Glomerular visceral epithelial cell (primary cell): ENCODE data around the gene FSTL4.

Experiments used
- DNase-seq: peaks from one replicate; pipeline ENCODE4 v3.0.0-alpha.2; 2016; ENCODE audit errors: extremely low spot score

Gene FSTL4

DNA sequence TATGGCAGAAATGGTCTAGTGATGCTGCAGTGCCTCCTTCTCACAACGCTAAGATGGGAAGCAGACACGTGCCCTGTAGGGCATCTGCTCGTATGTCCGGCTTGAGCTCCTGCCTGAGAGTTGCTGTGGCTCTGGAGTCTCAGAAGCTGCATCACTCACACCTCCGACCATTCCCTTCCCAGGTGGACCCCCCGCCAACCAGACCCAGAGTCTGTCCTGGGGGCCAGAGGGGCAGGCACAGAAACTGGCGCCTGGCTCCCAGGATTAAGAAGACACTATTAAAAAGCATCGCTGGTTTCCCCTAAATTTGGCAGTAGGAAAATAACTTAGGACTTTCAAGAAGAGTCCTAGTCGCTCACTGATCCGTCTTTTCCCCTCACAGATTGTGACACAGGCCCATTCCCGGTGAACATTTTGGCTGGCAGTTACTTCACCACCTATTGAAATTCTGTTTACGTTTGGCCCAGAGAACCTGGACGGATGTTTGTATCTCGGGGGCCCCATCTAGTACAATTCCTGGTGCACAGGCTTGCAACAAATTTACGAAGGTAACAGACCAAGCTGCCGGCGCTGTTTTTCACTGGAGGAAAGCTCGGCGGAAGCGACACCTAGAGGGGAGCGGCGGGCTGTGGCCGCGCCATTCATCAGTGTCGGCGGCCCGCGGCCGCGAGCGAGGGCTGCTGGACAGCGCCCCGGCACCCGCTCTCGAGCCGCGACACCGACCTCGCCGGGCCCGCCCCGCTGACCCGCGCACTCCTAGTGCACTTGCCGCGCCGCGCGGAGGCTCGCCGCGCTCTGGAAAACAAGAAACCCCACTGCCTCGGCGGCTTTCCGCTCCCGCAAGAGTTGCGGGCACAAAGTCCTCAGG is 1.6 kb downstream of the FSTL4 start:
- peak; percentile 5 for DNase-seq

DNA sequence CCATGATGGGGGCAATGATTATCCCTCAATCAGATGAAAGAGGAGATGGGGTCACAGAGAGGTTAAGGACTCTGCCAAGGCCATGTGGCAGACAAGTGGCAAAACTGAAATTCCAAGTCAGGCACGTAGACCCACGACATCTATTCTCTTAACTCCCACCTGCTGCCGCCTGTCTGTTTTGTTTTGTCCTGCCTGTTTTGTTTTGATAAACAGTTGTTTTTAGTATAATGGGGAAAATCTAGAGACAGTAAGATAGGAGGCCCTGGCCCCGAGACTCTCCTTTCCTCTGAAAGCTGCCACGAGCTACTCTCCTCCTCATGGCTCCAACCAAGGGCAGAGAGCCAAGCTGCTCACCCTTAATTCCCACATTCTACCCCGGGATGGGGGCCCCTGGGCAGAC is 4.9 kb downstream of the FSTL4 start:
- no peak for DNase-seq

DNA sequence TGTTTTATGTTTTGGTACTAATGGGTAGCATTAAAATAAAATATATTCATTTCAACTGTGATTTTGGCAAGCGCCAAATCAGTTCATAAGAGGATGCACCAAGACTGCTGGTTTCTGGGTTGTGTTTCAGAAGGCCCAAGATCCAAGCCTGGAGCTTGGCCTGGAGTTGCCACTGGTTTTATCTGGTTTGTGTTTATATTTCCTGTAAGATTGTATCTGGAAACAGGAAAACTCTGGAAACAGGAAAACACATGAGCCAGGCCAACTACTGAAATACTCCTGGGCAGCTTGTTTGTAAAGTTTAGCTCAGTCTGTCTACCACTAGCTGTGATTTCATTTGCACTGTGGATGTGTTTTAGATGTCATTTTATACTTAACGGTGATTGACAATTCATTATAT is 5.5 kb downstream of the FSTL4 start:
- no peak for DNase-seq

DNA sequence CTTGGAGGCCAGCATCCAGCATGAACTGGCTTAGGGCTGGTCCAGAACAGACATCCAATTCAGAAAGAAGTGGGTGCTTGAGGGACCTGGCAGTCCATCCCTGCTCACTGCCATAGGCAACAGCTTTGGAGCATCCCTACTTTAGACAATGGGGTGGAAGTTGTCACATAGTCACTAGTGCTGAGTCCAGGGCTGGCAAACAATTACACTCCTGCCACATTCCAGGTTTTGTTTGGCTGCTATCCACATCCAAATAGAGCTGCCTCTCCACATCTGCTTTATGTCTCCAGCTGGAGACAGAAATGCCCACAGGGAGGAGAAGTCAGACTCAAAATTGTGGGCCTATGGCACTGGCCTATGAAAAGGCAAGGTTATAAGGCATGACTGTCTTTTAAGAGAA is 7.0 kb downstream of the FSTL4 start:
- no peak for DNase-seq

DNA sequence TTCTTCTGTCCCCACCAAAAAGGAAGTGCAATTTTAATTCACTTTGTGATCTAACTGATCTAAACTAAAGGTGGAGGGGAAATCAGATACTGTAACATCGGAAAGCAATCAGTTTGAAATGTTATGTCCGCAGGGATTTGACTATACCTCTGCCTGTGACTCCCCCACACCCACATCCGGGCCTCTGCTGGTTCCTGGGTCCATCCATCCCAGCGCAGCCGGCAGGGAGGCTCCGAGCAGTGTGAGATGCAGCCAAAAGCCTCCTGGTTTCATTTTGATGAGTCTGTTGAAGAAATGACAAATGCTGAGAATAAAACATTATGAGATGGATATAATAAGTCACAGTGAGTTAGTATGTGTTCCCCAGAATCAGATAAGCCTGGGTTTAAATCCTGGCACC is 8.6 kb downstream of the FSTL4 start:
- DNase-seq = no peak

DNA sequence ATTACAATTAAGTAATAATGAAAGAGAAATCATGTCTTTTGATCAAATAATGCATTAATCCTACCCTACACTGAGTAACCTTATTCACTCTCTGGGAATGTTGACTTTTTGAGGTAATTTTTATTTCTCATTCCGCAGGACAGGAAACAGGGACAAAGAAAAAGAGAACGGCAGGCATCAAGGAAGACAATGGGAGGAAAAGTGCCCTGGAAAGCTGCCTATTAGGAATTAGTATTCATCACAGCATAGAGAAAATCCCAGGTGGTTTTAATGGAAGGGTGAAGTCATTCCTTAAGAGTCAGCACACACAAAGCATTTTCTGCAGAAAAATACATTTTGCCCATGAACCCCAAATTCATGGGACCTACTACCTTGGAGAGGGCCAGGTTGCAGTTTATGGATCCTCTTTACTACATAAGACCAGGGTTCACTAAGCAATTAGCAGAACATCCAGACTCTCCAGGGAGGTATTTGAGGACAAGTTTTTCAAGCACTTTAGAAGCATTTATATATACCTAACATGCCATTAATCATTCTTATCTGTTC is 9.4 kb downstream of the FSTL4 start:
- DNase-seq = no peak

DNA sequence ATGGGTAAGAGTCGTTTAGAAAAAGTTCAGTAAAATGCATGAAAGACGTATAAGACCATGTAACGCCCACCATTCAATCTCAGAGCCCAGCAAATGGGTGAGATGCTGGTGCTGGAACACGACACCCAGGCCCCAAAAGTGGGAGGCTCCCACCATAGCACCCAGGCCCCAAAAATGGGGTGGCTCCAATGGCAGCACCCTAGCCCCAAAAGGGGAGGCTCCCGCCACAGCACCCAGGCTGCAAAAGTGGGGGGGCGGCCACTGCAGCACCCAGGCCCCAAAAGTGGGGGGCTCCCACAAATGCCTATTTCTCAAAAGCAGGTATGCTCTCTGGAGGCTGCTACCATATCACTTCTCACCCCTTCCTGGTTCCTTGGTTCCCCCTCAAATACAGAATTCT is 12.7 kb downstream of the FSTL4 start:
- no peak for DNase-seq

DNA sequence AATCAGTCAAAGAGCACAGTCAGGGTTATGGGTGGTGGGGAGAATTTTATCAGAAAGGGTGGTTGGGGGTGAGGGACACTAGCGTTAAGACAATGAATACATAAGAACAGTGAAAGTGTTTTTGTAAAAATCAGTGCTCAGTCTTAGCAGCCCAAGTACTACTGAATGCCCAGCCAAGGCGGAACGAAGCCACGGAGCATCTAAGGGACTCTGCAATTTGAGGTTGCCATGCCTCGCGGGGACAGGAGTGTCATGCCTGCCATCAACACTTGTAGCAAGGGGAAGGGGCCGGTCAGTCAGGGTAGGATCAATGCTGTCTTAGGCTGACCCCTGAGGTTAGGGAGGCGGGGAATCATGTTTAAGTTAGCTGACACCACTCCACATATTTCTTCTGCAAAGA is 13.3 kb downstream of the FSTL4 start:
- no peak for DNase-seq

DNA sequence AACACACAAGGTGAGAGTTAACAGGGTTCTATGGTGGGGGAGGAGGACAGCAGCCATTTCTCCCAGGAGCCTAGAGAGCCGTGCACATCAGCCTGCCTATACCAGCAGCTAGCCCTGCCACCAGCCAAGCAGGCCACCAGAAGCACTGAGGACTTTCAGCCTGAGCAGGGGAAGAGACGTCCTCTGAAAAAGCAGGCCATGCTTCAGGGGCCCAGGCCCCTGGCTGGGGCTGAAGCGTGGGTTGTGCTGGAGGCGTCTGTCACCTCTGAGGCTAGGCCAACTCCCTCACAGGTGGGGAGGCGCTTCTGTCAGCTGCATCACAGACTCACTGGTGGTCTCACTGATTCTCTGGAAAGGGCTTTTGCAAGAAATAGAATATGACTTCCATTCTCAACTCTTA is 16.3 kb downstream of the FSTL4 start:
- no peak for DNase-seq

DNA sequence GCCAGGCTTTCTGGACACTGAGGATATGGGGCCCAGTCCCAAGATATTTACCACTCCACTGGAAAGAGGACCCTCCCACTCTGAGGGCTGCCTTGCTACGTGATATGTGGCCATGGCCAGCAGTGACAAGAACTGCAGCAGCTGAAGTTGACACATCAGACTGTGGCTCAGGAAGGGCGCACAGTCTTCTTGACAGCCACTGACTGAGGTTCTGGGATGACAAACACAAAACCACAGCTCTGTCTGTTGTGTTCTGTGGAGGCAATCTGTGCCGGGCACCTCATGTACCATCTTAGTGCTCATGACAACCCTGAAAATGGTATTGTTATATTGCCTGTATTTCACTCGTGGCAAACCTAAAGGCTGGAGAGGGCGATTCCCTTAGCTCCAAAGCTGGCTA is 16.9 kb downstream of the FSTL4 start:
- DNase-seq = no peak

DNA sequence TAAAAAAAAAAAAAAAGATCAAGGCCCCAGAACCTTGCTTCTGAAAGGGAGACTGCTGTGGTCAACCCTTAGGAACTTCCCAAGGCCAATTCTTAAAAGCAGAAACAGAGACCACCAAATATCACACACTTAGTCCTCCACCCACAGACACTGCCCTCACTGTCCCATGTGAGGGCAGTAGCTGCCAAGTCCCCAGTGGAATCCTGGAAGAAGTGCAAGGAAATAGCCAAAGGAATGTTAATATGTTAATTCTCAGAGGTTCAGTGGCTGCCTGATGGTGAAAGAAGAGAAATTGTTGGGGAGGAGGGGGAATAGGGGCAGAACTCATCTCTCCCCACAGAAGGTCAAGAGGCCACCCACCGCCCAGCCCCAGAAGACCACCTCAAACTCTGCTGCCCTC is 23.1 kb downstream of the FSTL4 start:
- no peak for DNase-seq

DNA sequence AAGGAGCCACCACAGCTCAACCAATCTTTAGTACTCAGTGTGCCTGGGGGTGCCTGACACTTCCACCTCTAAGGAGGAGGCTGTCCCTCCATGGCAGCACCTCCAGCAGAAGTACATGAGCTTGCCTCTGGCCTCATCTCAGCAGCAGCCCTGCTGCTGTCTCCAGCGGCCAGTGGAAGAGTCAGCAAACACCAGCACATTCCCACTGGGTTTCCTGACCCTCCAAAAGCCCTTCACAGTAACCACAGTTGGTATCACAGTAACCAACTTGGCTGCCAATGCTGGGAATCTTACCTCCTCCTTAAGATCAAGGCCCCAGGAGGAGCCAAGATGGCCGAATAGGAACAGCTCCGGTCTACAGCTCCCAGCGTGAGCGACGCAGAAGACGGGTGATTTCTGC is 29.4 kb downstream of the FSTL4 start:
- no peak for DNase-seq

DNA sequence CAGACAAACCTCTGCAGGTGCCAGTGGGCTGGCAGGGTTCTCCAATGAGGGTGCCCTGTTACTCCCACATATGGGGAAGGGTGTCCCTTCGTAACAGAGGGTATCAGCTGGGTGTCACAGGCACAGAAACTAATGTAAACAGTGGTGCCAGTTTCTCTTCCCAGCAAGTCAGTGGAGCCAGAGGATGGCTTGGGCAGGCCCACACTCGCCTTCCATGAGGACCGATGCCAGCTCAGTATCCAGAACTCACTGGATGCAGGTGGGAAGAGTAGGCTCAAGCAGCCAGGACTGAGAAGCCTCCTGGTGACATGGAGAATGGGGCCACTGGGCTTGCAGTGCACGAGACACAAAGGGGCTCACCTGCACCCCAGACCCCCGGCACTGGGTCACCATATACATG is 30.4 kb downstream of the FSTL4 start:
- DNase-seq = no peak

DNA sequence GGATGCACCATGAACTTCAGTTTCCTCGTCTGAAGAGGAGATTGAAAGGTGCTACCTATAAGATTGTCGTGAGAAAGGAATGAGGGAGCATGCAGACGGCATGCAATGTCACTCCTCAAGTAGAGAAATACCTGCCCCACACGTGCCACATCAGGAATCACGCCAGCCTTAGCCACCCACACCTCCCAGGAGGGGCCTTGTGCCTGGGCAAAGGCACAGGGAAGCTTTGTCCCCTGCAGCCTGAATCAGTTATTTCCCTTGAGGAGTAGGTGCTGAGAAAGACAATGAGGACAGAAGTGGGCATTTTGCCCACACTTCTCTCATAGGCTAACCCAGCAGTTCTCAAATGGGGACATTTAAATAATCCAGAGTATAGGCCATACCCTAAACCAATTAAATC is 31.0 kb downstream of the FSTL4 start:
- DNase-seq = no peak

DNA sequence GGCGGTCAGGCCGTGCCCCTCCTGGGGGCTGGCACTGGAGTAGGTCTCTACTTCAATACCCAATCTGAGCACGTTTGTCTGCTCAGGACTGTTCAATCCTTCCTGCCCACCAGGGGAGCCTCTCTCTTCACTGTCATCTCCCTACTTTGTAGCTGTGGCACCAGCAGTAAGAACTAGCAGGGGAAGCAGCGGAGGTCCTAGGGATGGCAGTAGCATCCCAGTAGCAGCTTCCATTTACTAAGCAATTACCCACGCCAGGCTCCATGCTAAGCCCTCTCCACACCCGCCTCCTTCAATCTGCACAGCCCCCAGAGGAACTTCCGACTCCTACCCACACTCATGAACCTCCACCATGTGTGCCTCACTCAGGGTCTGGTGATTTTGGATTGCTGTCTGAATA is 31.7 kb downstream of the FSTL4 start:
- no peak for DNase-seq

DNA sequence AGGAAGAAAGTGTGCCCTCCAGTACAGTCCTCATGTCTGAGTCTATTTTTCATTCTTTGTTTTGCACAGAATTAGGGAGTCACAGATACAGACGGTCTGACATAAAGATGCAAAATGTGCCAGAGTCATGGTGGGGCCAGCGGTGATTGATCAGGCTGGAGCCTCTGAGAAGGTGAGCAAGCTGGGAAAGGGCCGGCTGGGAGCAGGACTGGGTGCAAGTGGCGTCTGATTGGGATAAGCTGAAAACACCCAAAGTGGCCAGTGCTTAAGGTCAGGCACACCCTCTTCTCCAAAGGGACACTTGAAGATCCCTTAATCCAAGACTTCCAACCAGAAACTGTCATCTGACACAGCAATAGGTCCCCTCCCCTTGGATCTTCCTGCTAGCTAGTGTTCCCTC is 32.6 kb downstream of the FSTL4 start:
- DNase-seq = no peak

DNA sequence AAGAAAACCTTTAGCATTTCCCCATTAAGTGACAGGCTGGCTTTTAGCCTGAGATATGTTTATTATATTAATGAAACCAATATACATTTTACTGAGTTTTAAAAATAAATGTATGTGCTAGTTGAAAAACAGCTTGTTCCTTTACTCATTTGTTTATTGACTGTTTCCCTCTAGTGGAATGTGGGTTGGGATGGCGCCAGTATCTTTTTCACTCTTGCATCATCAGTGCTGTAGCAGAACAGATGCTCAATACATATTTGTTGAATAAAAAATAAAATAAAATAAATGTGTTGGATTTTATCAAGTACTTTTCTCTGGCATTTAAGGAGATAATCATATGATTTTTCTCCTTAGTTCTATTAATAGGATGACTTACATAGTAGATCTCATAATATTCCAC is 43.0 kb downstream of the FSTL4 start:
- no peak for DNase-seq

DNA sequence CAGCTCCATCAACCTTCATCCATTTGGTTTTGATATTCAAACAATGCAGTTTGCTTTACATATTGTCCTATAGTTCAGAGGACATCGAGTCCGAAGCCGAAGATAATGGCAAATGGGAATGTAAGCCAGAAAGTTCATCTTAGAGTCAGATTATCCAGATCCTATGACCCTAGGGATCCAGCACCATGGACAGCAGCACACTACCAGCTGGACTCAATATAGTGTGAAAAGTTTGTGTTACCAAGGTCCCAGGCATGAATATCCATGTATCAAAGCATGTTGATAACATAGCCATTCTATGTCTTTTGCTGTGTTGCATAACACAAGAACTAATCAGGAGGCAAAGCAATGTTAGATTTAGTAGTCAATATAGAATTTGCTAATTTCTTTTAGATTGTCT is 46.3 kb downstream of the FSTL4 start:
- DNase-seq = peak; percentile 10

DNA sequence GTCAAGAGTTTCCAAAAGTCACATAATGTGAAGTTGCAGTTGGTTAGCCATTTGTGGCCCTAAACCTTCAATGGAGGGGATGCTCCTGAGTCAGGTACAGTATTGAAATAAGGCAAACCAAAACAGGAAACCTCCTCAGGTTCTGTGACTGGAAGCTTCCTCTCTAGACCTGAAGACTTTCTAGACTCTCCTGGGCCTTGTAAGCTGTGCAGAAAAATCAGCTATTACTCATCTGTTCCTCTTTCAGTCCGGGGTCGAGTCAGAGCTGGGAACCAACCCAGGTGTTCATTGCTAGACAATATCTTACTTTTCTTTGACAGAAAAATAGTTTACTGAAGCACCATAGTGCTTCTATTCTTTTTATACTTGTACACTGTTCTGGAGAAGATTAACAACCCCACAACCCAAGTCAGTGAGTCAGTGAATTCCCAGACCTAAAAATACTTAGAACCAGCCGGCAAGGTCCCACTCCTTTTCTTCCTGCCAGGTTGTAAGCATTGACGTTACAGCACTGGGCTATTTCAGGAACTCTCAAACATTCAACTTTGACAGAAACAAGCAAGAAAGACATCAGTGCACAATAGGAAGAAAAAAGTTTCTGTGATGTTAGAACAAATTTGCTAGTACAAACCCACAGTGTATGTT is 47.3 kb downstream of the FSTL4 start:
- DNase-seq = no peak

DNA sequence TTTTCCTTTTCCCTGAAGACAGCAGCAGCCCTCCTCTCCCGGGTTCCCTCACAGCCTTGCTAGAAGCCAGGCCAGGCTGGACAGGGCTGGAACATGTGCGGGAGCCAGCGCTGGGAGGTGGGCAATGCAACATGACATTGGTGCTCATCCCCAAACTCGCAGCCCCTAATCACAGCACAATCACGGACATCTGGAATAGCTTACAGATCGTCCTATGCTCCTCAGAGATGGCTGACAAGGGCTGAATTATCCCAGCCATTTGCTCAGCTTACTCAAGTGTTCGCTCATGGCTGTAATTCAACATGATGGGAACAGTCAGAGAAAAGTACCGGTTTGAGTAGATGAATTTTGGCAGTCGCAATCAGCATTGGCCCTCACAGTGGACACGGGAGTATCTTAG is 49.8 kb downstream of the FSTL4 start:
- DNase-seq = no peak

DNA sequence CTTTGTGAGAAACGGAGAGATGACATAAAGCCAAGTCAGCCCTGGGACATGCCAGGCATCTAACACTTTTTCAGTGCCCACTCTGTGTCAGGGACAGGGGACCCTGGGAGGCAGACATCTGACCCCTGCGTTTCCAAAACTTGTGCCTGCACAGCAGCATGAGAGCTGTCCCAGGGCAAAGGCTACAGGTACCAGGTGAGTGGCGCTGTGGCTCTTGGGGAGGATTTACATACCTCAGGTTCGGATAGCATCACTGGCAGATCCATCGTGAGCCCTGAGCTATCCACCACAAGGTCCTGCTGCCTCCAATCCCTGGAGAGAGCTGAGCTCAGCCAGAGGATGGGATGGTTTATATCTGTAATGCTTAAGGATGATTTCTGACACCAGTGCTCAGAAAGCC is 52.4 kb downstream of the FSTL4 start:
- no peak for DNase-seq

DNA sequence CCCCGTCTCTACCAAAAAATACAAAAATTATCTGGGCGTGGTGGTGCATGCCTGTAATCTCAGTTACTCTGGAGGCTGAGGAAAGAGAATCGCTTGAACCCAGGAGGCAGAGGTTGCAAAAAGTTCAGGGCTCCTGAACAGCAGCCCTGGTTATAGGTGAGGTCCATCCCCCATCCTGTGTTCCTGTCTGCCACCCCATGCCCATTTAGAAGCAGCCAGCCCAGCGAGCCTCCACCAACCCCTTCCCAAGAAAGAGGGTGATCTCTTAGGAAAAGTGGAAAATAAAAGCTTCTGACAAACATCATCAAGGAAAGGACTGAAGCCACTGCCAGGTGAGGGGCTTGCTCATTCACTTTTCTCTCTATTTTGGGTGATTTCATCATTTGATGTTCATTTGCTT is 55.8 kb downstream of the FSTL4 start:
- DNase-seq = no peak

DNA sequence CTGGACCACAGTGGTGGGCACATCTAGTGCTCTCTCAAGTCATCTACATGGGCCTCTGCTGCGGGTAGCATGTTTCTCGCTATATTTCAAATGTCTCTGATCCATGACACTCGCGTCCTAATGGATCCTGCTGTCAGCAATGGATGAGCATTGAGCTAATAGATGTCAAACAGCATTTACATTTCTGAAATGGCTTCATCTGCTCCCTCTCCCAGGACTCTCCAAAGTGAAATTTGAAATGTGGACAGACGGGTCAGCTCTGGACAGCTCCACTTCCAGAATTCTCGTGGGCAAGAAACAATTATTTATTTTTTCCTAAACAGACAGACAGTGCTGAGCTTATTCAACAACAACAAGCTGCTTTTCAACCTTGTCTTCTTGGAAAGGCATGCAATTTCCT is 58.1 kb downstream of the FSTL4 start:
- no peak for DNase-seq
